ENCODE measurements around the gene C1orf232.

Gene C1orf232

GRCh38 chr1:26125382-26125781 lies 43.4 kb downstream of the C1orf232 start:
- peaks cover 21 to 64% of the 10 kb centered on the region in 2 donors for H3K4me1 ChIP-seq (ENCODE audit: control insufficient read depth in 1 of 2, insufficient read depth in 2 of 2, low read length in 2 of 2)
- no peaks in the 10 kb centered on the region for H3K9me3 ChIP-seq (ENCODE audit: control insufficient read depth in 1 of 2, low read length in 2 of 2)
- H3K36me3 ChIP-seq (ENCODE audit: control insufficient read depth in 1 of 2, insufficient read depth in 2 of 2, low read length in 2 of 2) = peaks cover 3 to 9% of the 10 kb centered on the region in 2 donors
- H3K27me3 ChIP-seq (ENCODE audit: control insufficient read depth in 1 of 2, insufficient read depth in 2 of 2, low read length in 2 of 2) = no peaks in the 10 kb centered on the region
- no peak overlapping the region for H3K4me3 ChIP-seq (ENCODE audit: low read depth in 1 of 2, low read length in 2 of 2)
- no peak overlapping the region for H3K27ac ChIP-seq (ENCODE audit: low read depth, low read length)
- no peak overlapping the region for H3K9ac ChIP-seq (ENCODE audit: low read depth in 1 of 2, low read length in 2 of 2)

GRCh38 chr1:26124418-26125331 lies 44.1 kb downstream of the C1orf232 start:
- Histone ChIP-seq H3K4me1 (ENCODE audit: control insufficient read depth in 1 of 2, insufficient read depth in 2 of 2, low read length in 2 of 2) (peaks cover 21 to 64% of the 10 kb centered on the region in 2 donors), H3K9me3 (ENCODE audit: control insufficient read depth in 1 of 2, low read length in 2 of 2) (no peaks in the 10 kb centered on the region), H3K36me3 (ENCODE audit: control insufficient read depth in 1 of 2, insufficient read depth in 2 of 2, low read length in 2 of 2) (peaks cover 3 to 9% of the 10 kb centered on the region in 2 donors), H3K27ac (ENCODE audit: low read depth, low read length) (no peak overlapping the region), H3K9ac (ENCODE audit: low read depth in 1 of 2, low read length in 2 of 2) (no peak overlapping the region), H3K4me3 (ENCODE audit: low read depth in 1 of 2, low read length in 2 of 2) (no peak overlapping the region), H3K27me3 (ENCODE audit: control insufficient read depth in 1 of 2, insufficient read depth in 2 of 2, low read length in 2 of 2) (no peaks in the 10 kb centered on the region)

GRCh38 chr1:26122988-26123973 lies 45.5 kb downstream of the C1orf232 start:
- Histone ChIP-seq H3K36me3 (ENCODE audit: control insufficient read depth in 1 of 2, insufficient read depth in 2 of 2, low read length in 2 of 2) (peaks cover 7 to 21% of the 10 kb centered on the region in 2 donors), H3K4me1 (ENCODE audit: control insufficient read depth in 1 of 2, insufficient read depth in 2 of 2, low read length in 2 of 2) (peaks cover 21 to 57% of the 10 kb centered on the region in 2 donors), H3K27me3 (ENCODE audit: control insufficient read depth in 1 of 2, insufficient read depth in 2 of 2, low read length in 2 of 2) (no peaks in the 10 kb centered on the region), H3K4me3 (ENCODE audit: low read depth in 1 of 2, low read length in 2 of 2) (no peak overlapping the region), H3K9ac (ENCODE audit: low read depth in 1 of 2, low read length in 2 of 2) (no peak overlapping the region), H3K27ac (ENCODE audit: low read depth, low read length) (no peak overlapping the region), H3K9me3 (ENCODE audit: control insufficient read depth in 1 of 2, low read length in 2 of 2) (no peaks in the 10 kb centered on the region)

- Histone ChIP-seq H3K4me1 (ENCODE audit: control insufficient read depth in 1 of 2, insufficient read depth in 2 of 2, low read length in 2 of 2) (peaks cover 15 to 45% of the 10 kb centered on the region in 2 donors), H3K27ac (ENCODE audit: low read depth, low read length) (no peak overlapping the region), H3K9ac (ENCODE audit: low read depth in 1 of 2, low read length in 2 of 2) (no peak overlapping the region), H3K27me3 (ENCODE audit: control insufficient read depth in 1 of 2, insufficient read depth in 2 of 2, low read length in 2 of 2) (no peaks in the 10 kb centered on the region), H3K9me3 (ENCODE audit: control insufficient read depth in 1 of 2, low read length in 2 of 2) (no peaks in the 10 kb centered on the region), H3K4me3 (ENCODE audit: low read depth in 1 of 2, low read length in 2 of 2) (no peak overlapping the region), H3K36me3 (ENCODE audit: control insufficient read depth in 1 of 2, insufficient read depth in 2 of 2, low read length in 2 of 2) (peaks cover 9 to 29% of the 10 kb centered on the region in 2 donors)
These were observed 46.6 kb downstream of the C1orf232 start for GRCh38 chr1:26121854-26122773.

- Histone ChIP-seq H3K36me3 (ENCODE audit: control insufficient read depth in 1 of 2, insufficient read depth in 2 of 2, low read length in 2 of 2) (peaks cover 9 to 35% of the 10 kb centered on the region in 2 donors), H3K9ac (ENCODE audit: low read depth in 1 of 2, low read length in 2 of 2) (no peak overlapping the region), H3K9me3 (ENCODE audit: control insufficient read depth in 1 of 2, low read length in 2 of 2) (no peaks in the 10 kb centered on the region), H3K4me1 (ENCODE audit: control insufficient read depth in 1 of 2, insufficient read depth in 2 of 2, low read length in 2 of 2) (peaks cover 6 to 35% of the 10 kb centered on the region in 2 donors), H3K27ac (ENCODE audit: low read depth, low read length) (no peak overlapping the region), H3K27me3 (ENCODE audit: control insufficient read depth in 1 of 2, insufficient read depth in 2 of 2, low read length in 2 of 2) (no peaks in the 10 kb centered on the region), H3K4me3 (ENCODE audit: low read depth in 1 of 2, low read length in 2 of 2) (no peak overlapping the region)
These were observed 48.7 kb downstream of the C1orf232 start for GRCh38 chr1:26119892-26120608.

GRCh38 chr1:26114165-26114927 lies 54.4 kb downstream of the C1orf232 start:
- H3K27ac ChIP-seq (ENCODE audit: low read depth, low read length) = no peak overlapping the region

More at GRCh38 chr1:26114165-26114927, 54.4 kb downstream of the C1orf232 start:
- peak overlapping the region; percentile 21 to 37 for H3K4me3 ChIP-seq (ENCODE audit: low read depth in 1 of 2, low read length in 2 of 2)
- H3K27me3 ChIP-seq (ENCODE audit: control insufficient read depth in 1 of 2, insufficient read depth in 2 of 2, low read length in 2 of 2) = no peaks in the 10 kb centered on the region
- peak overlapping the region; percentile 9 to 80 for H3K9ac ChIP-seq (ENCODE audit: low read depth in 1 of 2, low read length in 2 of 2)
- H3K4me1 ChIP-seq (ENCODE audit: control insufficient read depth in 1 of 2, insufficient read depth in 2 of 2, low read length in 2 of 2) = peaks cover 25 to 37% of the 10 kb centered on the region in 2 donors
- H3K9me3 ChIP-seq (ENCODE audit: control insufficient read depth in 1 of 2, low read length in 2 of 2) = no peaks in the 10 kb centered on the region
- peaks cover 6 to 34% of the 10 kb centered on the region in 2 donors for H3K36me3 ChIP-seq (ENCODE audit: control insufficient read depth in 1 of 2, insufficient read depth in 2 of 2, low read length in 2 of 2)

Data from duodenal mucosa (tissue), 2 donors.